ENCODE results near the gene ZNF333. TPM values are rescaled to one million over a fixed set of nuclear protein-coding genes. Genes with fewer than 3 reads are reported as not detected.

The ZNF333 gene
- polyA plus RNA-seq, 1 experiment, result 16.4 TPM

GRCh38 chr19:14655726-14656125 lies 34.1 kb upstream of the ZNF333 start:
- no peaks in the 10 kb centered on the region for H3K36me3 ChIP-seq (ENCODE audit: control insufficient read depth, insufficient read depth, low read length)
- ChIA-PET CTCF (no interaction called here), POLR2A (no interaction called here)
- no peaks in the 10 kb centered on the region for H3K27me3 ChIP-seq (ENCODE audit: control insufficient read depth, insufficient read depth, low read length)
- no peak overlapping the region for H3K4me3 ChIP-seq (ENCODE audit: low read depth, low read length)
- no peak for DNase-seq (ENCODE audit: low read depth)
- no peak for TF ChIP-seq CTCF (IDR thresholded peaks at IDR 0.05; ENCODE audit: insufficient read depth, low read depth, low read length)

DNA sequence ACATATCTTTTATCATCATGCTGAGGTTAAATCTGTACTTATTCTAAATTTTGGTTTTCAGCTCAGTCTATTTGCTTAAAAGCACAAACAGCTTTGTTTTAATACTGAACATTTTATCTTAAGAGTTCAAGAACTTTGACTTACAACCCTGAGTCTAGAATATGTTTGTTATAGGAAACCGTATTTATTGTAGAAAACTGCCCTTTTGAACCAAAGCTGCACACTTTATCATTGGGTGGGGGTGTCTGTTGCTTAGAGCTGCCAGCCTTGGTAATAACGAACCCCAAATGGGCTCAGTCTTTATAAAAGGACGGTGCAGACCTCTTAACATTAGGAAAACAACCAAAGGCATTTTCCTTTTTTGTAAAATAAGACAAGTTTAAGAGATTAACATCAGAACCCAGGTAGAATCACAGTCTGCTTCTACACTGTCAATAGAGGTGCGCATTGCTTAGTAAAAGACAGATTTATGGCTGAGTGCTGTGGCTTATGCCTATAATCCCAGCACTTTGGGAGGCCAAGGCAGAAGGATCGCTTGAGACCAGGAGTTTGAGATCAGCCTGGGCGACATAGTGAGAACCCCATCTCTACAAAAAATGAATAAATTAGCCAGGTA lies 29.9 kb upstream of the ZNF333 start:
- Histone ChIP-seq H3K36me3 (ENCODE audit: control insufficient read depth, insufficient read depth, low read length) (no peaks in the 10 kb centered on the region), H3K27me3 (ENCODE audit: control insufficient read depth, insufficient read depth, low read length) (no peaks in the 10 kb centered on the region), H3K4me3 (ENCODE audit: low read depth, low read length) (no peak overlapping the region)
- CTCF ChIA-PET, result no interaction called here
- POLR2A ChIA-PET, result no interaction called here
- DNase-seq (ENCODE audit: low read depth), result no peak
- TF ChIP-seq CTCF (IDR thresholded peaks at IDR 0.05; ENCODE audit: insufficient read depth, low read depth, low read length), result no peak

DNA sequence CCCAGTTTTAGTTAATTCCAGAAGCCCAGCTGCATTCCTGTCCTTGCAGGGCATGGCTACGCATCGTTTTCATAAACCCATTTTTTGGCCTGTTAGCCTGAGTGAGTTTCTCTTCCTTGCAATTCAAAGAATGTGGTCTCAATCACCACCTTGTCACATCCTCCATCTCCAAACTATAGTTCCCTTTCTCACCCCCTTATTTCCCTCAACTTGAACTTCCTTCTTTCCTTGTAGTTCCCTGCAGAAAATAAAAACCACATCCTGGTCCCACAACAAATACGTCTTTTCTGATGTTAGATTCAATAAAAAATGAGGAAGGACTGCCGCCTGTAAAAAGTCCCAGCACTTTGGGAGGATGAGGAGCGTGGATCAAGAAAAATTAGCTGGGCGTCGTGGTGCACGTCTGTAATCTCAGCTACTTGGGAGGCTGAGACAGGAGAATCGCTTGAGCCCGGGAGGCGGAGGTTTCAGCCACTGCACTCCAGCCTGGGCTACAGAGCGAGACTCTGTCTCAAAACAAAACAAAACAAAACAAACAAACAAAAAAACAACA lies 28.4 kb upstream of the ZNF333 start:
- Histone ChIP-seq H3K4me3 (ENCODE audit: low read depth, low read length) (no peak overlapping the region), H3K27me3 (ENCODE audit: control insufficient read depth, insufficient read depth, low read length) (no peaks in the 10 kb centered on the region), H3K36me3 (ENCODE audit: control insufficient read depth, insufficient read depth, low read length) (no peaks in the 10 kb centered on the region)
- no peak for DNase-seq (ENCODE audit: low read depth)
- no peak for TF ChIP-seq CTCF (IDR thresholded peaks at IDR 0.05; ENCODE audit: insufficient read depth, low read depth, low read length)
- ChIA-PET POLR2A (no interaction called here), CTCF (no interaction called here)

DNA sequence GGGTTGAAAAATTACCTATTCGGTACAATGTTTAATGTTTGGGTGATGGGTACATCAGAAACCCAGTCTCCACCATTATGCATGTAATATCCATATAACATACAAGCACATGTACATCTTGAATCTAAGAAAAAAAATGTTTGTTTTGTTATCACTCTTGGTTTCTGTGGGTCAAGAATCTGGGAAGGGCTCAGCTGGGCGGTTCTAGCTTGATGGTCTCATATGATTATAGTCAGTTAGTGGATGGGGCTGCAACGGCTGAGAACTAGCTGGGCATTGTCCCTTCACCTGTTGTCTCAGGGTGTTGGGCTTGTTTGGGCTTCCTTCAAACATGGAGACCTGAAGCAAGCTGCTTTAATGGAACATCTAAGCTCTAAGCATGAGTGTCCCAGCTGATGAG lies 19.9 kb upstream of the ZNF333 start:
- no peak for TF ChIP-seq CTCF (IDR thresholded peaks at IDR 0.05; ENCODE audit: insufficient read depth, low read depth, low read length)

GRCh38 chr19:14670408-14670807 lies 19.4 kb upstream of the ZNF333 start:
- Histone ChIP-seq H3K4me3 (ENCODE audit: low read depth, low read length) (no peak overlapping the region), H3K36me3 (ENCODE audit: control insufficient read depth, insufficient read depth, low read length) (no peaks in the 10 kb centered on the region), H3K27me3 (ENCODE audit: control insufficient read depth, insufficient read depth, low read length) (0 out of 2 replicates have a peak, but pooled peaks cover 1% of the 10 kb centered on the region)
- CTCF ChIA-PET, result no interaction called here
- POLR2A ChIA-PET, result no interaction called here
- TF ChIP-seq CTCF (IDR thresholded peaks at IDR 0.05; ENCODE audit: insufficient read depth, low read depth, low read length), result no peak
- DNase-seq (ENCODE audit: low read depth), result no peak

More for the DNA sequence above, 19.9 kb upstream of the ZNF333 start:
- DNase-seq (ENCODE audit: low read depth), result no peak
- no peak overlapping the region for H3K4me3 ChIP-seq (ENCODE audit: low read depth, low read length)
- 0 out of 2 replicates have a peak, but pooled peaks cover 1% of the 10 kb centered on the region for H3K27me3 ChIP-seq (ENCODE audit: control insufficient read depth, insufficient read depth, low read length)
- ChIA-PET POLR2A (no interaction called here), CTCF (no interaction called here)
- H3K36me3 ChIP-seq (ENCODE audit: control insufficient read depth, insufficient read depth, low read length), result no peaks in the 10 kb centered on the region

All from BJ (cell line).